Fibroblast of pulmonary artery (primary cell): ENCODE measurements around the gene RASAL1.

Source experiments
- DNase-seq: peaks from one replicate; pipeline ENCODE4 v3.0.0-alpha.2; 2010; ENCODE audit warnings: low read depth
- H3K4me3 ChIP-seq: replicated peaks from 2 replicates; pipeline ENCODE4 v1.5.1; 2011; ENCODE audit warnings: low read depth, mild to moderate bottlenecking, control low read depth, low read length, moderate library complexity
- CTCF ChIP-seq: IDR thresholded peaks from 2 replicates; pipeline ENCODE4 v1.5.1; 2011; ENCODE audit warnings: mild to moderate bottlenecking, control low read depth, low read length, inconsistent platforms; ENCODE audit errors: missing control alignments

Gene RASAL1

GRCh38 chr12:113062502-113063395 lies 72.8 kb downstream of the RASAL1 start:
- no peak overlapping the region for H3K4me3 ChIP-seq
- TF ChIP-seq CTCF: no peak
- no peak for DNase-seq

GRCh38 chr12:113061061-113061694 lies 74.4 kb downstream of the RASAL1 start:
- no peak overlapping the region for H3K4me3 ChIP-seq
- no peak for DNase-seq
- no peak for TF ChIP-seq CTCF

- H3K4me3 ChIP-seq: no peak overlapping the region
- DNase-seq: no peak
- TF ChIP-seq CTCF: no peak
Observed at GRCh38 chr12:113060336-113060960, 75.1 kb downstream of the RASAL1 start.

- H3K4me3 ChIP-seq: no peak overlapping the region
- DNase-seq: no peak
- TF ChIP-seq CTCF: no peak
Observed at GRCh38 chr12:113059071-113059595, 76.4 kb downstream of the RASAL1 start.

GRCh38 chr12:113058553-113058952 lies 77.0 kb downstream of the RASAL1 start:
- no peak for DNase-seq
- H3K4me3 ChIP-seq: no peak overlapping the region
- TF ChIP-seq CTCF: no peak

- H3K4me3 ChIP-seq: no peak overlapping the region
- DNase-seq: no peak
- no peak for TF ChIP-seq CTCF
Observed at GRCh38 chr12:113057565-113058485, 77.7 kb downstream of the RASAL1 start.
